Measurements from ENCODE around the gene DNAJC6. TPM values are rescaled to one million over a fixed set of nuclear protein-coding genes. Genes with fewer than 3 reads are reported as not detected.

Gene DNAJC6
- total and polyA plus RNA-seq, 2 of the 13 experiments (the other 11 are each of a cell fraction or from before 2014, with no cell fraction given), result 1.0 to 1.6 TPM

DNA sequence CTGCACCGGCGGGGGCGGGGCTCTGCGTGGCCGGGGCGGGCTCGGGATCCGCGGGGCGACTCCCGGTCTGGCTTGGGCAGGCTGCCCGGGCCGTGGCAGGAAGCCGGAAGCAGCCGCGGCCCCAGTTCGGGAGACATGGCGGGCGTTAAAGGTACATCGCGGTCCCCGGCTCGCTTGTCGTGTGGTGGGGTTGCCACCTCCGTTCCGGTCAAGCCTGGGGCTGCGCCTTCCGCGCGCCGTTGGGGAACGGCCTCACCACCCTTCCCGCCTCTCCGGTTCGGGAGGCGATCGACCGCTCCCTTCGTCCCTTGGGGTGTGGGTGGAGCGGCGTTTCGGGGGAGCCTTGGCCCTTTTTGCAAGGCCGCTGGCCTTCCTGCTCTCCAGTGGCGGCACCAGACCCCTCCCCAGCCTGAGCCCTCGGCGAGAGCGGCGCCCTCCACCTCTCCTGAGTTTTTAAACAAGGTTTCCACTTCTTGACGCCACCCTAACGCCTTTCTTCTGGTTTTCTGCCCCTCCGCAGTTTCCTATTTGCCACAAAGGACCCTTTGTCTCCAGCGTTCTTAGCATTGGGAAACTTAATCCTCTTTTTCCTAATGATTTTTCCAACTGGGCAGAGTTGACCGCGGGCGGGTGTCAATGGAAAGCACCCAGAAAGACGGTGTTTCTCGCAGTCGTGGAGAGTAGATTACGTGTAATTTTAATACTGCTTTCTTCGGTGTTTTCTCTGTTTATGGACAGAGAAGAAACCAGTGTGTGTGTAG lies 111.4 kb downstream of the DNAJC6 start, which contains the start of the genes LEPR and LEPROT (continued):
- TF ChIP-seq ZNF574 (CRISPR knock-in tag; IDR thresholded peaks at IDR 0.05) (peak; percentile 82), PHF5A (CRISPR knock-in tag; IDR thresholded peaks at IDR 0.05; ENCODE audit: low read depth, unreplicated experiment) (no peak), FOXA1 (IDR thresholded peaks at IDR 0.05) (no peak), FOXA1 (CRISPR knock-in tag; IDR thresholded peaks at IDR 0.05) (peak; percentile 21; the same call in 1 of the 2 replicates), ZNF800 (CRISPR knock-in tag; IDR thresholded peaks at IDR 0.05) (no peak), ZBTB14 (CRISPR knock-in tag; IDR thresholded peaks at IDR 0.05) (no peak), ZNF713 (CRISPR knock-in tag; IDR thresholded peaks at IDR 0.05) (no peak), TCF12 (IDR thresholded peaks at IDR 0.05) (no peak), TCF12 (CRISPR knock-in tag; IDR thresholded peaks at IDR 0.05) (0 out of 2 replicates have a peak, but pooled peaks have one; percentile 50), SOX6 (IDR thresholded peaks at IDR 0.05) (no peak), SOX6 (CRISPR knock-in tag; IDR thresholded peaks at IDR 0.05) (peak; percentile 70), MTA1 (CRISPR knock-in tag; IDR thresholded peaks at IDR 0.05; ENCODE audit: borderline replicate concordance) (peak; percentile 68; the same call in 1 of the 2 replicates), CENPX (CRISPR knock-in tag; IDR thresholded peaks at IDR 0.05) (no peak), ZNF749 (CRISPR knock-in tag; IDR thresholded peaks at IDR 0.05; ENCODE audit: borderline replicate concordance) (no peak), DR1 (CRISPR knock-in tag; IDR thresholded peaks at IDR 0.05) (no peak), USF2 (IDR thresholded peaks at IDR 0.05; ENCODE audit: low read depth, low read length) (no peak), USF2 (CRISPR knock-in tag; IDR thresholded peaks at IDR 0.05; ENCODE audit: borderline replicate concordance) (no peak)
- TF ChIP-seq, protein P1, sequence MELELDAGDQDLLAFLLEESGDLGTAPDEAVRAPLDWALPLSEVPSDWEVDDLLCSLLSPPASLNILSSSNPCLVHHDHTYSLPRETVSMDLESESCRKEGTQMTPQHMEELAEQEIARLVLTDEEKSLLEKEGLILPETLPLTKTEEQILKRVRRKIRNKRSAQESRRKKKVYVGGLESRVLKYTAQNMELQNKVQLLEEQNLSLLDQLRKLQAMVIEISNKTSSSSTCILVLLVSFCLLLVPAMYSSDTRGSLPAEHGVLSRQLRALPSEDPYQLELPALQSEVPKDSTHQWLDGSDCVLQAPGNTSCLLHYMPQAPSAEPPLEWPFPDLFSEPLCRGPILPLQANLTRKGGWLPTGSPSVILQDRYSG (CRISPR knock-in tag; IDR thresholded peaks at IDR 0.05), result 0 out of 2 replicates have a peak, but pooled peaks have one; percentile 50
